ENCODE results near the gene CDH4. TPM values are rescaled to one million over a fixed set of nuclear protein-coding genes. Genes with fewer than 3 reads are reported as not detected.

Gene CDH4
- total RNA-seq, 1 donor, result 0.18 TPM

DNA sequence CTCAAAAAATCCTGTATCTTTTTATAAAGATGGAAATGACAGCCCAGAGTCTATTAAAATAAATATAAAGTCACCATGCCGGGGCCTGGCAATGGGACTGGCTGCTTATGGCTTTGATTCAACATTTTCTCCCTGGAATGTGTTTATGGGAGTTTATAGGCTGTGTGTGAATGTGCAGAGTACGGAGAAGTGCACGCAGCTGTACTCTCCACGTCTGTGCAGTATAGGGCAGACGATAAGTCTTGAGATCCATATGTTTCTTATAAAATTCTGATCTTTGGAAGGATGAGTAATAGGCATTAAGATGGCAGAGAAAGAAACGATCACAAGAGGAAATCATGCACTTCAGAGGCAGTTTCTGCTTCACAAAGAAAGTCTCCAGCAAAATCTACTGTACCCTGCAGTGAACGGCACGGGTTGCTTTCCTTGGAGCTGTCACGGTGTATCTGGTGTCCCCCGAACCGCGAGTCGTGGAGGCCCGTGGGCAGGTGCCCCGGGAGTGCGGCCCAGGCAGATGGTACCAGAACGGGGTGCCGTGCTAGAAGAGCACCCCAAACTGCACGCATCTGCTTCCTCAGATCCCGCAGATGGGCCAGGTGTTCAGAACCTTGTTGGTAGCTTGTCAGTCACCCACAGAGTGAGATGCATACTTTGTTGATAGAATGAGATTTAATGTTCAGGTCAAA is 431.1 kb downstream of the CDH4 start:
- TF ChIP-seq, protein P1, sequence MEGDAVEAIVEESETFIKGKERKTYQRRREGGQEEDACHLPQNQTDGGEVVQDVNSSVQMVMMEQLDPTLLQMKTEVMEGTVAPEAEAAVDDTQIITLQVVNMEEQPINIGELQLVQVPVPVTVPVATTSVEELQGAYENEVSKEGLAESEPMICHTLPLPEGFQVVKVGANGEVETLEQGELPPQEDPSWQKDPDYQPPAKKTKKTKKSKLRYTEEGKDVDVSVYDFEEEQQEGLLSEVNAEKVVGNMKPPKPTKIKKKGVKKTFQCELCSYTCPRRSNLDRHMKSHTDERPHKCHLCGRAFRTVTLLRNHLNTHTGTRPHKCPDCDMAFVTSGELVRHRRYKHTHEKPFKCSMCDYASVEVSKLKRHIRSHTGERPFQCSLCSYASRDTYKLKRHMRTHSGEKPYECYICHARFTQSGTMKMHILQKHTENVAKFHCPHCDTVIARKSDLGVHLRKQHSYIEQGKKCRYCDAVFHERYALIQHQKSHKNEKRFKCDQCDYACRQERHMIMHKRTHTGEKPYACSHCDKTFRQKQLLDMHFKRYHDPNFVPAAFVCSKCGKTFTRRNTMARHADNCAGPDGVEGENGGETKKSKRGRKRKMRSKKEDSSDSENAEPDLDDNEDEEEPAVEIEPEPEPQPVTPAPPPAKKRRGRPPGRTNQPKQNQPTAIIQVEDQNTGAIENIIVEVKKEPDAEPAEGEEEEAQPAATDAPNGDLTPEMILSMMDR (IDR thresholded peaks at IDR 0.05; ENCODE audit: insufficient read depth, low read length), result no peak
- no peak for DNase-seq (ENCODE audit: low read depth)
- no peak overlapping the region for H3K4me3 ChIP-seq (ENCODE audit: low read depth, low read length)

DNA sequence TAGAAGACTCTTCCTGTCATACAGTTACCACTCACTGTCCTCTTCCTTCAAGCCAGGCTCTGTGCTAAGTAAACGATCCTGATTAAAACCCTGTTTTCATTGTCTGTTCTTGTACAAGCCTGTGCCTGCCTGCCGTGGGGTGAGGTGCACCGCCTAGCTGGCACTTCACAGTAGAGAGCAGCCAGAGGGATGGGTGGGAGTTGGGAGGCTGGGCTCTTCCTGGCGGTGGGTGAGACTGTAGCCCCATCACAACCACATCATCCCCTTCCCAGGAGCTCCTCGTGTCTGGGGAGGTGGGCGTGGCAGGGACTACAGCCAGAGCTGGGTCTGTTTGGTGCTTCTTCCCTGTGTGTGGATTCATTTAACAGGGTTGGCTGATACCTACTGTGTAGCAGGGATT is 431.7 kb downstream of the CDH4 start:
- H3K4me3 ChIP-seq (ENCODE audit: low read depth, low read length), result no peak overlapping the region
- TF ChIP-seq, protein P1 (IDR thresholded peaks at IDR 0.05; ENCODE audit: insufficient read depth, low read length), result no peak
- DNase-seq (ENCODE audit: low read depth), result no peak

DNA sequence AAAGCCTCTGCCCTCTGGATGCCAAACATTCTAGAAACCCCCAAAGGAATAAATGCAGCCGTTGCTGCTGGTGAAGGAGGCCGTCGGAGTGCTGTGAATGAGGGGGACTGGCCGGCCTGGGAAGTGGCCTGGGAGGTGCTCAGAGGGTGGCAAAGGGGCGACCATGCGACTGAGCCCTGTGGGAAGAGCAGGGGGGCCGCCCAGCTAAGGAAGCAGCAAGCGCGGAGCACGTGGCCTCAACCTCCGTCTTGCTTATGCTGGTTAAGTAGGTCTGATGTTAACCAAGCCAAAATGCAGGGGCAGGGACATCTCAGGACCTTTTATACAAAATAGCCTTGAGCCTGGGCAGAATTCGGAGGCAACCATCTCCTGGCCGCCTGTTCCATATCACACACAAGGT is 432.1 kb downstream of the CDH4 start:
- no peak for DNase-seq (ENCODE audit: low read depth)
- no peak overlapping the region for H3K4me3 ChIP-seq (ENCODE audit: low read depth, low read length)
- TF ChIP-seq, protein P1 (IDR thresholded peaks at IDR 0.05; ENCODE audit: insufficient read depth, low read length), result no peak

DNA sequence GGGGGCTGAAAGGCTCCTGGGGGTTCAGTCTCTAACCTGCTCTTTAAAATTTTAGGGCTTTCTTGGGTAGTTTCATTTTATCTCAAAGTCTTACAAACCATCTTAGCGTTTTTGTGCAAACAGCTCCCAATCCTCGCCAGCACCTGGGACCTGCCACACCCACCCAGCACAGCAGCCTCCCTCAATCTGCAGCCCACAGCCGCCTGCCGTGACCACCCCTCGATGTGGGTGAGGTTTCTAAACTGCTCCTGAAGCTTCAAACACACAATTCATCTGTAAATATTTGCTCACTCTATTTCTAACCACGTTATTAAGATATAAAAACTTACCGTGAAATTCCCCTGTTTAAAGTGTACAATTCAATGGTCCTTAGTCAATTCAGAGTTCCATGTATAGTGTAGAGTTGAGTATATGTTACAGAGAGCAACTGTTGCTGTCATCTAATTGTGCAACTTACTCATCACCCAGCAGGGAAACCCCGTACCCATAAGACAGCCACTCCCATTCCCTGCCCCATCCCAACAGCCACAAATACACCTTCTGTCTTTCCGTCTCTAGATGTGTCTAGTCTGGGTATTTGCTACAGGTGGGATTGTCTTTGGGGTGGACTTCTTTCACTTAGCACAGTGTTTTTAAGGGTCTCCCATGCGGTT is 432.6 kb downstream of the CDH4 start:
- TF ChIP-seq, protein P1 (IDR thresholded peaks at IDR 0.05; ENCODE audit: insufficient read depth, low read length), result no peak
- no peak overlapping the region for H3K4me3 ChIP-seq (ENCODE audit: low read depth, low read length)
- no peak for DNase-seq (ENCODE audit: low read depth)

DNA sequence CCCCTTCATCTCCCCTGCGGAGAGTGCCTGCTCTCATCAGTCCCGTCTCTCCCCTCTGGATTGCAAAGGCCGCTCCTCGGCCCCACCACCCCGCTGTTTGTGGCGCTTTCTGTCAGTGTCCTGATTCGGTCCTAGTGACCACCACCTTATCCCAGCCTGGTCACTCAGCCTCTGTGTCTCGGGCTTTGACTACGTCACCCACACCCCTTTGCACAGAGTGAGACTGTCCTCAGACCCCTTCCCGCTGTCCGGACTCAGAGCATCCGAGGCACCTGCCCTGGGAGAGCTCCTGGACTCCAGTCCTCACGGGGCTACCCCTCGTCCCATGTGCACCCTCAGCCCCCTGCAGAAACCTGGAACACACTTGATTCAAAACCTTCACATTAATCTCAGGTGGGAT is 433.4 kb downstream of the CDH4 start:
- DNase-seq (ENCODE audit: low read depth), result no peak
- TF ChIP-seq, protein P1 (IDR thresholded peaks at IDR 0.05; ENCODE audit: insufficient read depth, low read length), result no peak
- no peak overlapping the region for H3K4me3 ChIP-seq (ENCODE audit: low read depth, low read length)

DNA sequence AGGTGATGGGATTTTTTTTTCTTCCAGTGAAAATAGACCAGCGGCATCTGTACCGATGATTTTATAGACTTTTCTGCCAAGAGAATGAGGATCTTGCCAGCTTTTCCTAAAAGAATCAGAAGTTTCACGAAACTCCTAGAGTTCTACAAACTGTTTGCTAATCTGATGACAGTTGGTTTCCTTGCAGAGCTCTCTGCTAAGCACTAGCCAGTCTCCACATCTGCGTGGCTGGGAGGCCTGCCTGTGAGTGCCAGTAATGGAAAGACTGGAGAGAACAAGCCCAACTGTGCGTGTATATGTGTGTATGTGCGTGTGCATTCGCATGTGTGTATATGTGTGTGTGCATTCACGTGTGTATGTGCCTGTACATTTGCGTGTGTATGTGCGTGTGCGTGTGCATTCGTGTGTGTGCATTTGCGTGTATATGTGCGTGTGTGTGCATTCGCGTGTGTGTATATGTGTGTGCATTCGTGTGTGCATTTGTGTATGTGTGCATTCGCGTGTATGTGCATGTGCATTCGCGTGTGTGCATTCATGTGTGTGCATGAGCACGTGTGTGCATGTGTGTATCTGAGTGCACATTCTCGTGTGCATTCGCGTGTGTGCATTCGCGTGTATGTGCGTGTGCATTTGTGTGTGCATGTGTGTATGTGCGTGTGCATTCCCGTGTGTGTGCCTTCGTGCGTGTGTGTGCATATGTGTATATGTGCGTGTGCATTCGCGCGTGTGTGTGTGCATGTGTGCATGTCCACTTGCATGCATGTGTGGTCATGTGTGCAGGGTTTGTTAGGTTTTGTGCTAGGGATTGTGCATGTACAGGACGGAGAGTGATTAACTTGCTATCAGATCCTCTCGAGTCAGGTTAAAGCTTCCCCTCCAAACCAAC is 434.2 kb downstream of the CDH4 start:
- no peak for DNase-seq (ENCODE audit: low read depth)
- no peak overlapping the region for H3K4me3 ChIP-seq (ENCODE audit: low read depth, low read length)
- TF ChIP-seq, protein P1 (IDR thresholded peaks at IDR 0.05; ENCODE audit: insufficient read depth, low read length), result no peak
